HG03558 (cell line): Measurements from ENCODE around the gene RAB36.

Experiments used
- ATAC-seq: cut with Tn5 transposase; IDR thresholded peaks from one replicate; pipeline ENCODE4 v1.9.1; 2021; ENCODE audit warnings: moderate number of reproducible peaks; ENCODE audit not compliant: unreplicated experiment; ENCODE audit errors: extremely low read depth

The RAB36 gene, protein sequence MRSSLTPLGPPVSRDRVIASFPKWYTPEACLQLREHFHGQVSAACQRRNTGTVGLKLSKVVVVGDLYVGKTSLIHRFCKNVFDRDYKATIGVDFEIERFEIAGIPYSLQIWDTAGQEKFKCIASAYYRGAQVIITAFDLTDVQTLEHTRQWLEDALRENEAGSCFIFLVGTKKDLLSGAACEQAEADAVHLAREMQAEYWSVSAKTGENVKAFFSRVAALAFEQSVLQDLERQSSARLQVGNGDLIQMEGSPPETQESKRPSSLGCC

DNA sequence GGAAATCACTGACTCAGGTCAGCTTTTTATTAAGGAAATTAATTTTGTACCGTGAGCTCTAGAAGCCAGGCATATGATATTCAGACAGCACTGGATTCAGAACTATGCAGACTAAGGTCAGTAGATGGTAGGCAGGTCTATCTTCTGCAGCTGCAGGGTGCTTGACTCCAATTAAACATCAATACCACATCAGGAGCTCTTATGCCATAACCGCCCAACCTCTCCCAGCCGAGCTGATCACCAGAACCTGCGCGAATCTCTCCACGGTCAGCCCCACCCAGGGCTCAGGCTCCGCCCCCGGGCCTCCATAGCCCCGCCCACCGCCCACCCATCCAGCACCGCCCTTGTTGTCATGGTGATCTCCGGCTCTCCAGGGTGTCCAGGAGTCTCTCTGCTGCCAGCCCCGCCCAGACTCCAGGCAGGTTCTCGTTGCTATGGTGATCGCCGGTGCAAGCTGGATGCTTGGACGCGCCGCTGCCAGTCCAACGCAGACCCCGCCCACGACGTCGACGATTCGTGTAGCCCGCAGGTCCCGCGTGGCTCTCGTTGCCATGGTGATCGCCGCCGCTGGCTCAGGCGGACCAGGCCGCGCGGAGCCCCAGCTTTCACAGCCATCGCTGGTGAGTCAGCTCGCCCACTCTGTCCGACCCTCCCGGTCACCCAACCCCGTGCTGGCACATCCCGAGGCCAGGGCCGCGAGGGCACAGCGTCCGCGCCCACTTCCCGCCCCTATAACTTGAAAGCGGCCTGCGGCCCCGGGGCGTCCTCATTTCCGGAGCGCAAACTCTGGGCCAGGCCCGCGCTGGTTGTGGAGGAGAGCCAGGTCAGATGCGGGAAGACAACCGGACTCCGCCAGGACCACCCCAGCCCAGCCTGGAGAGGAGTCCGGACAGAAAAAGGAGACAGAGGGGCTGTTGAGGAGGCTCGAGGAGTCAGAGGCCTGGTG, at the start of gene RAB36:
Gene RAB36 (plus strand): TSS at position 546 of the 946 bp plus-strand sequence. CDS start 1,140 bp downstream, outside the sequence.
- no peak for ATAC-seq

DNA sequence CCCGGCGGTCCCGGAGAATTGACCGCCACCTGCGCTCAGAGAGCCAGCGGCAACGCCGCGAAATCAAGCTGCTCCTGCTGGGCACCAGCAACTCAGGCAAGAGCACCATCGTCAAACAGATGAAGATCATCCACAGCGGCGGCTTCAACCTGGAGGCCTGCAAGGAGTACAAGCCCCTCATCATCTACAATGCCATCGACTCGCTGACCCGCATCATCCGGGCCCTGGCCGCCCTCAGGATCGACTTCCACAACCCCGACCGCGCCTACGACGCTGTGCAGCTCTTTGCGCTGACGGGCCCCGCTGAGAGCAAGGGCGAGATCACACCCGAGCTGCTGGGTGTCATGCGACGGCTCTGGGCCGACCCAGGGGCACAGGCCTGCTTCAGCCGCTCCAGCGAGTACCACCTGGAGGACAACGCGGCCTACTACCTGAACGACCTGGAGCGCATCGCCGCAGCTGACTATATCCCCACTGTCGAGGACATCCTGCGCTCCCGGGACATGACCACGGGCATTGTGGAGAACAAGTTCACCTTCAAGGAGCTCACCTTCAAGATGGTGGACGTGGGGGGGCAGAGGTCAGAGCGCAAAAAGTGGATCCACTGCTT, 49.4 kb upstream of the RAB36 start:
- no peak for ATAC-seq

DNA sequence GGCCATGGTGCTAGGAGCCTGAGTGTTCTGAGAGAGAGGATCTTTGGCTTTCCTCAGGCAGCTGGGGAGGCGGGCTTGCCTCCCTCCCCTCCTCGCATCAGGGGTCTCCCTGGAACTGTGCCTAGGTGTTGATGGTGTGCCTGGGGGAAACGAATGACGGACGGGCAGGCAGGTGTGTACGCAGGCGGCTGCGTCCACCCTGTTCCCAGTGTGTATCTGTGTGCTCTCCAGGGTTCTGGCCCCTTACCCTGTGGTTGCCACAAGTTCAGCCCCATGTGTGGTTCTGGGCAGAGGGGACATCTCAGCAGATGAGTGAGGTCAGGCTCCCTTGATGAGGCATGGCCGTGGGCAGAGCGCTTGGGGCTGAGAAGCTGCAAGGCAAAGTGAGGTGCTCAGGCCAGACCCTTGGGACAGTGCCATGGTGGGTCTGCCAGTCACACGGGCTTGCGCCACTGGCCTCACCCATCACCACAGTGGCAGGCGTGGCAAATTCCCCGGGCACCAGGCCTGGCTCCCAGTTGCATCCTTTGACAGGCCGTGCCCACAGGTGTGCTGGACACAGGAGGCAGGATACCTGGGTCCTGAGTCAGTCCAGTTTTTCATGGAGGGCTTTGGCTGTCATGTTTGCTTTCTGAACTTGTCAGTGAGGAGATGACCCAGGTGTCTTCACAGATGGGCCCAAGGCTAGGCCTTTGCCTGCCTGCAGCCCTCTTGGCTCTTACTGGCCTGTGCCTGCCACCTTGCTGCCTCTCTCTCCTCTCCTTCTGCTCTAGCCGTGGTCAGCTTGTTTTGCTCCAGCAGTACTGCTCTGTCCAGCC, 47.7 kb upstream of the RAB36 start:
- ATAC-seq = no peak

DNA sequence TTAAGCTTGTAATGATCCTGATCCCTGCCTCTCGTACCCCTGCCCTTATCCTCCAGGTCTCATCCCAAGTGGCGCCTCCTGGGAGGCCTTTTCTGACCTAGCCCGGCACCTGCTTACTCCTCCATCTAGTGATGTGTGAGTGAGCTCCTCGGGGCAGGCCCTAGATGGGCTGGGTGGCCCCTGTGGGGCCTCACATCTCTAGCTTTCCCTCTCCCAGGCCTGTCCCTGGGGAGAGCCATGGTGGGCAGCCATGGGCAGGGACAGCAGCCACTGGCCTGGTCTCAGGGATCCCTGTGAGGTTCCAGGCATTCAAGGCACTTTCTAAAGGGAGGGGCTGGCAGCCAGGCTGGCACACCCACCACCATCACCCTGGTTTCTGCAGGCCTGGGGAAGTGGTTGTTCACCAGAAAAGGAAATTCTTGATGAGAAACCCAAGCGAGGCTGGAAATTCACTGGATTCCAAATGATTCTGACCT, 47.0 kb upstream of the RAB36 start:
- ATAC-seq = no peak

DNA sequence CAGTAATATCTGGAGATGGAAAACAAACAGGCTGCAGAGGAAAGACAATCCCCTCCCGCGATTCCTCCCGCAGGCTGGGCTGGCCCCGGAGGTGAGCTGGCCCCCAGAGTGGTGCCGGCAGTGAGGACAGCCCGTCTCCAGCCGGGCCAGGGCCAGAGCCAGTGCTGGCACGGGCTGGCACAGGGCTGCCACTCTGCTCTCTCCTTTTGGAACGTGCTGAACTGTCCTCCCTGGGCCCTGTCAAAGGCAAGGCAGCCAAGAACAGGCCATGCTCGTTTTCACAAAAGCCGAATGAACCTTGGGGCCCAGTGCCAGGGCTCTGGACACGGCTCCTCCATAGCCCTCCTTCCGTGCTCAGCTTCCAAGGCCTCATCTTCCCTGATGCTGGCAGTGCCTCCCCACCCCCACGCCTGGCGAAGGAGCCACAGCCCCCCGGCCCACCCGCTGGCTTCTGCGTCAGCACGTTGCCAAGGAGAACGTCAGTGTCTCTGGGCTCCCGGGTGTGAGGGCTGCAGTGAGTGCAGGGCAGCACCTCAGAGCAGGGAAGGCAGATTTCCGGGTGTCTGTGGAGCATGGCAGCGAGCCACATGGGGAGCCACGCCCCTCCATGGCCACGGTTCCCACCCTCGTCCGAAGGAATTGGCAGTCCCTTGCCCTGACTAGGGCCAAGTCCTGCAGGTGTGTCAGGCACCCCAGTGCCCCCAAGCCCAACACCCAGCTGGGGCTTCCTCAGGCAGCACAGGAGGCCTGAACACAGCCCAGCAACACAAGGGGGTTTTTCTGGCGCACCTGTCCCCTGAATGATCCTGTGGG, 46.4 kb upstream of the RAB36 start:
- ATAC-seq = no peak

DNA sequence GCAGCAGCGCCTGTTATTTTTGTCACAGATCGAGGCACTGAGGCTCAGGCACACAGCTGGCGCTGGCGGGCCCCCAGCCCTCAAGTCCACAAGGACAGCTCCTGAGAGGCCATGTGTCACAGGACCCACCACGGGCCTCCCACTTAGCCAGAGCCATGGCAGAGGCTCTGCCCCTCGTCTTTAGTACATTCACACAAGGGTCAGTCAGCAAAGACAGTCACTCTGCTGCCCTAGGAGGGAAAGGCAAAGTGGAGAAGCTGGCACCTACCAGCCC, 45.8 kb upstream of the RAB36 start:
- ATAC-seq = no peak

DNA sequence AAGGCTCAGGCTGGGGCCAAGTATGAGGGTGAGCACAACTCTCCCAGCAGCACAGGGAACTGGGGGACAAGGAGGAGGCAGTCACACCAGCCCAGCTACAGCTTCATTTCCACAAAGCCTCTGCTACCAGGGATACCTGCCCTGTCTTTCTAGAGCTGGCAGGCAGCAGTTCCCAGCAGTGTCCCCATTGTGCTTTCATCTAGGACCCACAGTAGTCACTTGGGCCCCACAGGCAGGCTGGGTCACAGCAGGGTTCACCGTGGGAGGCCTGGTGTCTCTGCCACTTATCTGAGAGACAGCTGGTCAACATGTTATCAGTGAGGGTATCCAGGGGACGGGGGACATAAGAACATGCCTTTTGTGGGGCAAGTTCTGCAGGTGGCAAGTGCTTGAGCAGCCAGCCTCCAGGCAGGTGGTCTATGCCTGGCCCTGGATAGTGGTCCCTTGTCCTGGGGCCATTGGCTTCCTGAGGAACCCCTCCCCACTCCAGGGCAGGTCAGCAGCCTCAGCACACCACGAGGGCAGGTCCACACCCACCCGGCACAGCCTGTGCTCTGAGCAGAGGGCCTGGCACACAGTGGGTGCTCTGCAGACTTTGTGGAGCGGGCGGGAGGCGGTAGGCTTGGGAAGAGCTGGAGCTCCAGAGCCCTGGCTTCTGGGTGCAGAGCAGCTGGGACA, 45.0 kb upstream of the RAB36 start:
- no peak for ATAC-seq

DNA sequence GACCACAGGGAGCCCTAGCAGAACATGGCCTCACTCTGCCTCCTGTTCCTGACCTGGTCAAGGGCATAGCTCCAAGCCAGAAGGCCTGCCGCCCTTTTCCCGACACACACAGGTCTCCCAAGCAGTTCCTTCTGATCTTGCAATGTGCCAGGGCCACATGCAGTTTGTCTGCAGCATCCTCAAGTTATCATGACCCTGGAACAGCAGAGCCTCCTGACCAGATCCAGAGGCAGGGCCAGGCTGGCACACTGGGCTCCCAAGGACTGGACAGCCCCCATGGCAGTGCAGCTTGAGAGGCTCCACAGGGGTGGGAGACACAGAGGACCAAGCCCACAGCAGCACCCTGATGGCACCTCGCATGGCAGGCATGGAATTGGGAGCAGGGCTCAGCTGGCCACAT, 43.8 kb upstream of the RAB36 start:
- no peak for ATAC-seq

DNA sequence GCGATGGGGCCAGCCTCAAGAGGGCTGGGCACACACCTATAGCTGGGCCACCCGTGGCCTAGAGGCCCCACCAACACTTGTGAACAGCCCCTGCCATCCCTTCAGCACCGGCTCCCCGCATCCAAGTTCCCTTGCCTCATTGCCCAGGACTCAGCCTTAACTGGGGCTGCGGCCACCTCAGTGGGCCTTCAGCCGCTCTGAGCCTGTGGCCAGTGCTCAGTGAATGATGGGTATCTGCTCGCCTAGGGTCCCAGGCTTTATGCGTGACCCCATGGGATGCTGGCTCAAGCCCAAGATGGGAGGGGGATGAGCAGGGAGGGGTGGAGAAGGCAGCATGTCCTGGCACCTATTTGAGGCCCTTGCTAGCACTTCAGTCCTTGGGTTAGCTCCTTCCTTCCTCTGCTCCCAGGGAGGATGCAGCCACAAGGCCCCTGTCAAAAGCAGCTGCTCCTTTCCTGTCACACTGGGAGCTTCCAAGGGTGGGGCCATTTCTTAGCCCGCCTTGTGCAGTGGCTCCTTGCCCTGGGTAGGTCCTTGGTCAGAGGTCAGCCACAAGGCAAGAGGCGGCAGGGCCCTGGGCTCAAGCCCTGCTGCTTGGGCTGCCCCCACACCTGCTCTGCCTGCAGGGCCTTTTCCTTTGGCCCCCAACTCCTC, 43.1 kb upstream of the RAB36 start:
- ATAC-seq = no peak

DNA sequence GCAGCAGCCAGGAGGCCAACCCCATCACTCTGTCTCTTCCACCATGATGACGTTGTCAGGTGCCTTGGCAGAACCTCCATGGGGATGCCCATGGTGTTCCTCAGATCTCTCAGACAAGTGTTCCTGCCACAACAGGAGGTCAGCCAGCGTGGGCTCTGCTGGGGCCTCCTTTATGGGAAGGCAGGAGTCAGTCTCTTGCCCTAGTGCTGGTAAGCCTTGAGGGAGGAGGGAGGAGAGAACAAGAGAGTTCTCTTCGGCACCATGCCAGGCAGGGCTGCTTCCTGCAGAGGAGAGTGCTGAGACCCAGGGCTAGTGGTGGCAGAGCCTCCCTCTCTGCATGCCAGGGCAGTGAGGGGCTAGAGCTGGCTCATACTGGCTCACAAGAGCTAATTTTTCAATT, 42.5 kb upstream of the RAB36 start:
- no peak for ATAC-seq

DNA sequence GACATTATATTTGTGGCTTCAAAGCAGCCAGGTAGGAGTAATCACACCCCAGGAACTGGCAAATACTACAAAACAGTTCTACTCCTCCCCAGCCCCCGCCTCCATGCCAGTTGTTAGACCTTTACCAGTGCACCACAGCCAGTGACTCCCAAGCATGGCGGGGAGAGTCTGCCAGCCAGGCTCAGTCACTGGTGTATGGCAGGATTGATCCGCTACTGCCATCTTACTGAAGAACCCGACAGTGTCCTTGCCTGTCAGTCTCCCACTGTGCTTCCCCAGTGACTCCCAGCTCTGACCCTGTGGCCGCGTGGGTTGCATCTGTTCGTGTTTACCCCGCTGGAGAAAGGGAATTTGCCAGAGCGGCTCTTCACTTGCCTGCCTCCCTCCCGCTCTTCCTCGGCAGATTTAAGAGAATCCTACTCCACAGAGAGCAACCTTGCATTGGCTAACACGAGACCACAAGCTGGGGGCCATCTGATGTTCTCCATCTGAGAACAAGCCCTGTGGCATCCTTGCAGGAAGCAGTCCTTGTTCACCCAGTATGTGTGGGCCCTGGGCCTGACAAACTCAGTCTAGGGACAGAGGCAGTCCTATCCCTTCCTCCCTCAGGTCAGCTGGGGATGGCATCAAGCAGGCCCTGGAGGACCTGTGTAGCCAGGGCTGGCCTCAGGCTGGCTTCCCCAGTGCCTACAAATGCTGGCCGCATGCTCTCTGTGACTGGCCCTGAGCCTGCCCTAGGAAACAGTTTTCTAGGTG, 41.9 kb upstream of the RAB36 start:
- no peak for ATAC-seq

DNA sequence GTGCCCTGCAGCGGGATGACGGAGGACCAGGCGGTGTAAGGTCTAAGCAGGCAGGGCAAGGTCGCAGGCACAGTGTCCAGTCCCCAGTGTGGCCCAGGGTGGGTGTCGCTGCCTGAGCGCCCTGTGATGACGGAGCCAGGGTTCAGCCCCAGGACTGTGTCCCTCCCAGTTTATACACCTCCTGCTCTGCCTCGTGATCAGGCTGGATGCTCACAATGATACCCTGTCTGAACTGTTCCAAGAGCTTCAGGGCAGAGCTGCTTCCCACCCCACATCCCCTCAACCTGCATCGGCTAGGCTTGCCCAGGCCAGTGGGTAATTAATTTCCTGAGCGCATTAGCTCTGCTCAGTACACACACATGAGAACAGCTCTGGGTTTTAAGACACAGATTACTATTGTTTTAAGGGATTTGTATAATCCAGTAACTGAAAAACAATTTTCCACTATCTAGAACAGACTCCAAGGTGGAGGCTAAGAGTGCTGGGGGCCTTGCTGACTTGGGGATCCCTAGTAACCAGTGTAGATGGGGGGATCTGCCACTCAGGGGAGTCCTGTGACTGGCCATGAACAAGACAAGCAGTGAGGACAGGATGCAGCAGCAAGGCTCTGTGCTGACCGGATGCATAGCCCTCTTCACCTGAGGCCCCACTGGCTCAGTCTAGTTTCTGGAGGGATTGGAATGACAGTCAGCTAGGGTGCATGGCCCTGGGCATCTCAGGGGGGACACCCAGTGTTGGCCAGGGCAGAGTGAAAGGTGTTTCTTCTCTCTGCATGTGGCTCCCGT, 40.9 kb upstream of the RAB36 start:
- ATAC-seq = no peak

DNA sequence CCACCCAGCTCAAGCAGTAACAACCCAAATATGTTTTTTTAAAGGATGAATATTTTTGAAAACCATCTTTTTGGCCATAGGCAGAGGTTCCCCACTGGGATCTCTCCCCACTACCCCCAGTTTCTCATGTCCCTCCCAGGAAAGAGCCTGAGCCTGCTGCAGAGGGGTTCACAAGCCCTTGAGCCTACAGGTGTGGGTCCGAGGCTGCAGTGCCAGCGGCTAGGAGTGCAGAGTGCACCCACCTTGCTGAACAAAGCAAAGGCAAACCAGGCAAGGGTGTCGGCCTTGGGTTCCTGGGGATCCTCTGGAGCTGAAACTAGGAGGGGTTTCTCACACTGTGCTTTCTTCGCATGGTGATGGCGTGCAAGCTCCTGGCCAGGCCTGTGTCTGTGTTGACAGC, 40.0 kb upstream of the RAB36 start:
- no peak for ATAC-seq

DNA sequence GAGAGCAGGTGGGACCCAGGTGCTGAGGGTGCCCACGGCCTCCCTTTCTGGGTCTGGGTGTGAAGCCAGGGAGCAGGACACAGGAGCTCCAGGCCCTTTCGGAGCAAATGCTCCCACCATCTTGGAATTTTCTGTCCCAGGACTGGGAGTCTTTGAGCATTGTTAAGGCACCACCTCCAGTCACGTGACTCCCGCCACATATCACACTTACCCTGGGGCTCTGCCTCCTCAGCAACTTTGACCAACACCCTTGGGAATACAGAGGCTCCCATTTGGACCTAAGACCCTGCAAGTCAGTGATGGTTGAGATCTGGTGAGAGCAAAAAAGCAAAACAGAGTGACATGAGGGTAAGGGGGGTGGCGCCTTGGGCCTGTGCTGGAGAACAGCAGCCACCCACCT, 39.4 kb upstream of the RAB36 start:
- ATAC-seq = no peak

DNA sequence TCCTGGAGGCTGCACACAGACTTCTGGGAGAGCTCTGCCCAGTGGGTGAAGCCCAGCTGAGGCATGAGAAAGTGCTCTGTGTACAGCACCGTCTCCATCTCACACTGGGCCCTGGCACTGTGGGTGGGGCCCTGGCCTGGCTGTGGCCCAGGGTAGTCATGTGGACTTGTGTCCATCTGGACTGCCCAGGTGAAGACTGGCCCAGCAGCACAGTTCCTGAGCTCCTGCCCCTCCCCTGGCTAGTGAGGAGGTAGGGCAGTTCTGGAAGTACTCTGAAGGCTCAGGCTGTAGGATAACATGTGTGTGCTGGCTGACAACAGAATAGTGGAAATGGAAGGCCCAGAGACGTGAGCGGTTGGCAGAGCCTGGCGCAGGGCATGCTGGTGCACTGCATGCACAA, 38.9 kb upstream of the RAB36 start:
- ATAC-seq = no peak

DNA sequence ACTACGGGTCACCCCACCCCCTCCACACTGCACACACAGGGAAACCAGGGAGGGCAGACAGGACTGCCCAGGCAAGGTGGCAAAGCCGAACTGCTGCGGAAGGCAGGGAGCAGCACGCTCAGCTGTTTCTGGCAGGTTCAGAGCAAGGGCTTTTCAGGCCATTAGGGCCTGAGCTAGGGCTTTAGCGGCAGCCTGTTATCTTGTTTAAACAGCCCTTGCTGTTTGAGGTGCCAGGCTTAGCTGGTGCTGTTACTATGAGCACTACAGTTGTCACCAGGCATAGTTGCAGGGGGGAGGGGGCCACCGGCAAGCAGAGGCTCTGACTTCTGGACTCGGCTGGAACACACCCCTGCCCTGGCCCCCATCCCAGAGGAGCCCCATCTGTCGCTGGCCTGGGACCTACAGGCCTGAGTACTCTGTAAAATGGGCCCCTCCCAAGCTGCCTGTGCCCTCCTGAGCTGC, 38.3 kb upstream of the RAB36 start:
- no peak for ATAC-seq
